ENCODE results near the gene MEGF11. TPM values are rescaled to one million over a fixed set of nuclear protein-coding genes. Genes with fewer than 3 reads are reported as not detected.

Gene MEGF11
- total RNA-seq, 5 donors from 2014 or later (not counting 1 experiment from before 2014, with no cell fraction given), result 0.20 TPM; not detected in 4

GRCh38 chr15:66149871-66150270 lies 103.7 kb downstream of the MEGF11 start:
- H3K4me3 ChIP-seq (ENCODE audit: control insufficient read depth in 1 of 2, extremely low read depth in 1 of 2, low read length in 1 of 2), result no peak overlapping the region
- no peak overlapping the region for H3K27ac ChIP-seq (ENCODE audit: low read length)
- no peak for ATAC-seq (replicated peaks in 1 of 4)
- 82% methylated on average over 6 of the region's 9 CpGs for WGBS (ENCODE audit: insufficient coverage)
- POLR2A ChIA-PET, result no interaction called here
- H3K36me3 Mint-ChIP-seq, result no peaks in the 10 kb centered on the region
- H3K4me1 Mint-ChIP-seq, result no peaks in the 10 kb centered on the region
- no peaks in the 10 kb centered on the region for H3K4me1 ChIP-seq (ENCODE audit: control insufficient read depth in 1 of 2, extremely low read depth in 1 of 2, insufficient read depth in 2 of 2, low read length in 2 of 2)
- CTCF ChIA-PET, result no interaction called here
- H3K9me3 ChIP-seq, result no peaks in the 10 kb centered on the region
- H3K27me3 ChIP-seq (replicated peaks in 1 of 2; ENCODE audit: control insufficient read depth in 2 of 2, extremely low read depth in 1 of 2, insufficient read depth in 2 of 2, low read length in 1 of 2), result peaks cover 0 to 44% of the 10 kb centered on the region in 2 experiments
- DNase-seq, result no peak
- H3K27me3 Mint-ChIP-seq, result peaks cover 5 to 24% of the 10 kb centered on the region in 2 donors
- H3K36me3 ChIP-seq (ENCODE audit: control insufficient read depth in 2 of 2, extremely low read depth in 1 of 2, insufficient read depth in 1 of 2, low read length in 1 of 2), result no peaks in the 10 kb centered on the region
- H3K27ac Mint-ChIP-seq, result no peak overlapping the region
- no peaks in the 10 kb centered on the region for H3K9me3 Mint-ChIP-seq
- H3K4me3 Mint-ChIP-seq, result no peak overlapping the region

- no peaks in the 10 kb centered on the region for H3K9me3 Mint-ChIP-seq
- no peaks in the 10 kb centered on the region for H3K4me1 ChIP-seq (ENCODE audit: control insufficient read depth in 1 of 2, extremely low read depth in 1 of 2, insufficient read depth in 2 of 2, low read length in 2 of 2)
- H3K36me3 ChIP-seq (ENCODE audit: control insufficient read depth in 2 of 2, extremely low read depth in 1 of 2, insufficient read depth in 1 of 2, low read length in 1 of 2), result no peaks in the 10 kb centered on the region
- H3K4me1 Mint-ChIP-seq, result no peaks in the 10 kb centered on the region
- ChIA-PET CTCF (no interaction called here), POLR2A (no interaction called here)
- H3K4me3 ChIP-seq (ENCODE audit: control insufficient read depth in 1 of 2, extremely low read depth in 1 of 2, low read length in 1 of 2), result no peak overlapping the region
- no peak overlapping the region for H3K27ac Mint-ChIP-seq
- no peaks in the 10 kb centered on the region for H3K36me3 Mint-ChIP-seq
- no peak overlapping the region for H3K4me3 Mint-ChIP-seq
- H3K27me3 Mint-ChIP-seq, result peaks cover 5 to 19% of the 10 kb centered on the region in 2 donors
- ATAC-seq (replicated peaks in 1 of 4) (no peak), DNase-seq (no peak)
- no peak overlapping the region for H3K27ac ChIP-seq (ENCODE audit: low read length)
- H3K9me3 ChIP-seq, result no peaks in the 10 kb centered on the region
- WGBS (ENCODE audit: insufficient coverage), result 80% methylated on average over 1 of the region's 2 CpGs
- peaks cover 0 to 49% of the 10 kb centered on the region in 2 experiments for H3K27me3 ChIP-seq (replicated peaks in 1 of 2; ENCODE audit: control insufficient read depth in 2 of 2, extremely low read depth in 1 of 2, insufficient read depth in 2 of 2, low read length in 1 of 2)
These were observed 105.4 kb downstream of the MEGF11 start for GRCh38 chr15:66148187-66148586.

- ATAC-seq (replicated peaks in 1 of 4) (no peak), DNase-seq (no peak)
- Histone ChIP-seq H3K27me3 (replicated peaks in 1 of 2; ENCODE audit: control insufficient read depth in 2 of 2, extremely low read depth in 1 of 2, insufficient read depth in 2 of 2, low read length in 1 of 2) (peaks cover 0 to 46% of the 10 kb centered on the region in 2 experiments), H3K4me1 (ENCODE audit: control insufficient read depth in 1 of 2, extremely low read depth in 1 of 2, insufficient read depth in 2 of 2, low read length in 2 of 2) (no peaks in the 10 kb centered on the region), H3K36me3 (ENCODE audit: control insufficient read depth in 2 of 2, extremely low read depth in 1 of 2, insufficient read depth in 1 of 2, low read length in 1 of 2) (no peaks in the 10 kb centered on the region), H3K9me3 (no peaks in the 10 kb centered on the region), H3K4me3 (ENCODE audit: control insufficient read depth in 1 of 2, extremely low read depth in 1 of 2, low read length in 1 of 2) (no peak overlapping the region), H3K27ac (ENCODE audit: low read length) (no peak overlapping the region)
- Mint-ChIP-seq H3K36me3 (no peaks in the 10 kb centered on the region), H3K4me1 (no peaks in the 10 kb centered on the region), H3K27ac (no peak overlapping the region), H3K27me3 (peaks cover 5 to 16% of the 10 kb centered on the region in 2 donors), H3K4me3 (no peak overlapping the region), H3K9me3 (no peaks in the 10 kb centered on the region)
- ChIA-PET POLR2A (no interaction called here), CTCF (no interaction called here)
- WGBS (ENCODE audit: insufficient coverage), result 33% methylated on average over 1 of the region's 3 CpGs
These were observed 106.1 kb downstream of the MEGF11 start for GRCh38 chr15:66147440-66147839.

DNA sequence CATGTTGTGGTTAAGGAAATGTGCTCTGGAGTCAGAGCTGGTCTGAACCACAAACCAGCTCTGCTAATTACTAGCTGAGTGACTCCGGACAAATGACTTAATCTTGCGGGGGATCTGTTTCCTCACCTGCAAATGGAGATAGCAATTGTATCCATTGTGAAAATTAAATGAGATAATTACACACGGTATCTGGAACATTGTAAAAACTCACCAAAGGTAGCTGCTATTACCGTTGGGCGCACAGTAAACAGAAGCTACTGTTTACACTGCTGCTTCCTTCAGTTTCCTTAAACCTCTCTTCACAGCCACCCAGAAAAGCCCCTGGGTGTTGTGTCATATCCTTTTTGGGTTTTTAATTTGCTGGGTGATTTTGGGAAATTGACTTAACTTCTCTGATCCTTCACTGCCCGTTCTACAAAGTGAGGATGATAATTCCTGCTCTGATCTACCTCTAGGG lies 107.8 kb downstream of the MEGF11 start:
- Histone ChIP-seq H3K9me3 (no peaks in the 10 kb centered on the region), H3K4me1 (ENCODE audit: control insufficient read depth in 1 of 2, extremely low read depth in 1 of 2, insufficient read depth in 2 of 2, low read length in 2 of 2) (no peaks in the 10 kb centered on the region), H3K27ac (ENCODE audit: low read length) (no peak overlapping the region), H3K36me3 (ENCODE audit: control insufficient read depth in 2 of 2, extremely low read depth in 1 of 2, insufficient read depth in 1 of 2, low read length in 1 of 2) (no peaks in the 10 kb centered on the region), H3K27me3 (replicated peaks in 1 of 2; ENCODE audit: control insufficient read depth in 2 of 2, extremely low read depth in 1 of 2, insufficient read depth in 2 of 2, low read length in 1 of 2) (peaks cover 0 to 32% of the 10 kb centered on the region in 2 experiments), H3K4me3 (ENCODE audit: control insufficient read depth in 1 of 2, extremely low read depth in 1 of 2, low read length in 1 of 2) (no peak overlapping the region)
- peaks cover 5 to 8% of the 10 kb centered on the region in 2 donors for H3K27me3 Mint-ChIP-seq
- no peak for DNase-seq
- no peaks in the 10 kb centered on the region for H3K9me3 Mint-ChIP-seq
- no peak for ATAC-seq (replicated peaks in 1 of 4)
- ChIA-PET CTCF (interaction anchor here in 1 of 2 donors (0.7 kb wide), 1 partner anchor 9 kb away, joined by 3 read pairs; no protein-coding TSS in a partner anchor), POLR2A (no interaction called here)
- H3K4me1 Mint-ChIP-seq, result no peaks in the 10 kb centered on the region
- H3K27ac Mint-ChIP-seq, result no peak overlapping the region
- WGBS (ENCODE audit: insufficient coverage), result 0% methylated on average over 1 of the region's 6 CpGs
- no peaks in the 10 kb centered on the region for H3K36me3 Mint-ChIP-seq
- no peak overlapping the region for H3K4me3 Mint-ChIP-seq

DNA sequence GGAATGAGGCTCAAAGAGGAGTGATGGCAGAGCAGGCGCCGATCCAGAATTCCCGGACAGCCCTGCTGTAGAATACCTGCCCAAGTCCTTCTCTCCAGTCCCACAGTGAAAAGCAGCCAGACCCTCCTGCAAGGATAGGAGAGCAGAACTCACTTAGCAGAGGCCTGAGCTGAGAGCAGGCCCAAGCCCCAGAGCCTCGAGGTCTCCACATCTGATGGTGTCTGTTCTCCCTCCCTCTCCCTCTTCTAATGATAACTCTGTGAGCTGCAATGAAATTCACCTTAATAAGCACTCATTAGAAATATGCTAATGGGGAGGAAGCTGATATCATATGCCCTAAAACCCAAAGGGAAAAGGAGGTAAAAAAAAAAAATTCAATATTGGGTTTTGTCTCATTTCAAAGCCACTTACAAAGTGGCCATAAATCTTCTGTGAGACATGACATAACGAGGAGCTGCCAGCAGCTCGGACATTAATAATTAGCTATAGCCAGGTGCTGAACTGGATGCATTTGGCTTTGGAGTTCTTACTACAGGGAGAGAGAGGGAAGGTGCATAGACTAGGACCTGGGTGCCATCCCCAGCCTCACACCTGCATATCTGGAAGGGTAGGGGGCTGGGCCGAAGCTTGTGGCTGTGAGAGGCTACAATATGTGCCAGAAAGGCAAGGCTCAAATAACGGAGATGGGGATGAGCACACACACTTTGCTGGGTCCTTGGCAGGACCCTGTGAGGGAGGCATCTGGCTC lies 108.4 kb downstream of the MEGF11 start:
- H3K9me3 Mint-ChIP-seq, result no peaks in the 10 kb centered on the region
- H3K27me3 Mint-ChIP-seq, result peaks cover 0 to 4% of the 10 kb centered on the region in 2 donors
- H3K27ac Mint-ChIP-seq, result no peak overlapping the region
- no peaks in the 10 kb centered on the region for H3K36me3 ChIP-seq (ENCODE audit: control insufficient read depth in 2 of 2, extremely low read depth in 1 of 2, insufficient read depth in 1 of 2, low read length in 1 of 2)
- ATAC-seq (replicated peaks in 1 of 4) (no peak), DNase-seq (no peak)
- H3K27ac ChIP-seq (ENCODE audit: low read length), result no peak overlapping the region
- H3K4me1 ChIP-seq (ENCODE audit: control insufficient read depth in 1 of 2, extremely low read depth in 1 of 2, insufficient read depth in 2 of 2, low read length in 2 of 2), result no peaks in the 10 kb centered on the region
- H3K4me3 ChIP-seq (ENCODE audit: control insufficient read depth in 1 of 2, extremely low read depth in 1 of 2, low read length in 1 of 2), result no peak overlapping the region
- H3K36me3 Mint-ChIP-seq, result no peaks in the 10 kb centered on the region
- H3K4me1 Mint-ChIP-seq, result no peaks in the 10 kb centered on the region
- CTCF ChIA-PET, result interaction anchor here in 1 of 2 donors (0.7 kb wide), 1 partner anchor 10 kb away, joined by 3 read pairs; no protein-coding TSS in a partner anchor
- no peaks in the 10 kb centered on the region for H3K9me3 ChIP-seq
- H3K27me3 ChIP-seq (replicated peaks in 1 of 2; ENCODE audit: control insufficient read depth in 2 of 2, extremely low read depth in 1 of 2, insufficient read depth in 2 of 2, low read length in 1 of 2), result peaks cover 0 to 37% of the 10 kb centered on the region in 2 experiments
- POLR2A ChIA-PET, result no interaction called here
- H3K4me3 Mint-ChIP-seq, result no peak overlapping the region
- 30% methylated on average over 4 of the region's 8 CpGs for WGBS (ENCODE audit: insufficient coverage)

DNA sequence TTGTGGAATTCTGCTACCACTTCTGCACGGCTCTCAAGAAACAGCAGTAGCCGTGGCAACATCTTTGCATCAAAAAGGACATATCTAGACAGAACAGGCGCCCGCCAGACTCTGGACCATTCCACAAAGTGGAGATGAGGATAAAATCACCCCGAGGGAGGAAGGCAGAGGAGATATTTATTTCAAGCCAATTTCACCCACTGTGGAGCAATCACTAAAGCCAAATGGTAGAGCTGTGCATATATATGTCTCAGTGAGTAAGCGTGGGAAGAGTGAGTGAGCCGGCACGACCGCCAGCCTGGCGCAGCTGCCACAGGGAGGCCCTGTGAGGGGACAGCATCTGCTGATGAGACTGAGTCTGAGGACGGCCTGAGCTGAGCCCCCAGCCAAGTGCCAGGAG lies 111.3 kb downstream of the MEGF11 start:
- CTCF ChIA-PET, result no interaction called here

More for the DNA sequence above, 111.3 kb downstream of the MEGF11 start:
- Histone ChIP-seq H3K4me3 (ENCODE audit: control insufficient read depth in 1 of 2, extremely low read depth in 1 of 2, low read length in 1 of 2) (no peak overlapping the region), H3K27ac (ENCODE audit: low read length) (no peak overlapping the region), H3K9me3 (no peaks in the 10 kb centered on the region), H3K36me3 (ENCODE audit: control insufficient read depth in 2 of 2, extremely low read depth in 1 of 2, insufficient read depth in 1 of 2, low read length in 1 of 2) (no peaks in the 10 kb centered on the region), H3K4me1 (ENCODE audit: control insufficient read depth in 1 of 2, extremely low read depth in 1 of 2, insufficient read depth in 2 of 2, low read length in 2 of 2) (no peaks in the 10 kb centered on the region), H3K27me3 (replicated peaks in 1 of 2; ENCODE audit: control insufficient read depth in 2 of 2, extremely low read depth in 1 of 2, insufficient read depth in 2 of 2, low read length in 1 of 2) (peaks cover 0 to 23% of the 10 kb centered on the region in 2 experiments)
- DNase-seq, result no peak
- H3K27me3 Mint-ChIP-seq, result no peaks in the 10 kb centered on the region
- no peak for ATAC-seq (replicated peaks in 1 of 4)
- H3K9me3 Mint-ChIP-seq, result no peaks in the 10 kb centered on the region
- no peak overlapping the region for H3K27ac Mint-ChIP-seq
- H3K36me3 Mint-ChIP-seq, result no peaks in the 10 kb centered on the region
- POLR2A ChIA-PET, result interaction anchor here in 1 of 2 donors (0.6 kb wide), 1 partner anchor 40 kb away, joined by 3 read pairs; no protein-coding TSS in a partner anchor
- no peaks in the 10 kb centered on the region for H3K4me1 Mint-ChIP-seq
- 91% methylated on average over 10 of the region's 11 CpGs for WGBS (ENCODE audit: insufficient coverage)
- H3K4me3 Mint-ChIP-seq, result no peak overlapping the region

Data from T-cell (primary cell).